Mesothelial cell of epicardium (in vitro differentiated cells): ENCODE data around the gene AOC3. TPM values are rescaled to one million over a fixed set of nuclear protein-coding genes. Genes with fewer than 3 reads are reported as not detected.
"Not testable (repeated sequence)": the region's sequence is repeated elsewhere in the genome, so short reads cannot be mapped to it uniquely, and the experiment has no call there.

Source experiments
- DNase-seq, 2 experiments: peaks; one replicate each; pipeline ENCODE4 v3.0.0; 2021; ENCODE audit warnings: low spot score in 2 of 2; ENCODE audit not compliant: unreplicated experiment in 2 of 2
- H3K27ac Mint-ChIP-seq: 2 replicates; pipeline ENCODE4 v1.8.0; 2021; ENCODE audit warnings: mixed read lengths
- H3K27me3 Mint-ChIP-seq: 2 replicates; pipeline ENCODE4 v1.8.0; 2021; ENCODE audit warnings: low read depth, mixed read lengths
- H3K36me3 Mint-ChIP-seq: 2 replicates; pipeline ENCODE4 v1.8.0; 2021; ENCODE audit warnings: mixed read lengths
- H3K4me1 Mint-ChIP-seq: 2 replicates; pipeline ENCODE4 v1.8.0; 2021; ENCODE audit warnings: mixed read lengths
- H3K4me3 Mint-ChIP-seq: 2 replicates; pipeline ENCODE4 v1.8.0; 2021; ENCODE audit warnings: mild to moderate bottlenecking, moderate library complexity, mixed read lengths
- H3K9me3 Mint-ChIP-seq: 2 replicates; pipeline ENCODE4 v1.8.0; 2021; ENCODE audit warnings: mixed read lengths
- total RNA-seq: library from RNA; stranded (reverse); gene quantifications from 3 replicates; pipeline ENCODE4 v1.2.1, GENCODE V29; 2021
- TF ChIP-seq, protein P1 (sequence below): fragments of 200-600 bp; sonication (generic); IDR thresholded peaks from one replicate; pipeline ENCODE4 v1.5.0; 2021; ENCODE audit warnings: antibody characterized with exemption; ENCODE audit not compliant: unreplicated experiment

AOC3 gene
- total RNA-seq, 1 donor from 2014 or later = 1.5 TPM

DNA sequence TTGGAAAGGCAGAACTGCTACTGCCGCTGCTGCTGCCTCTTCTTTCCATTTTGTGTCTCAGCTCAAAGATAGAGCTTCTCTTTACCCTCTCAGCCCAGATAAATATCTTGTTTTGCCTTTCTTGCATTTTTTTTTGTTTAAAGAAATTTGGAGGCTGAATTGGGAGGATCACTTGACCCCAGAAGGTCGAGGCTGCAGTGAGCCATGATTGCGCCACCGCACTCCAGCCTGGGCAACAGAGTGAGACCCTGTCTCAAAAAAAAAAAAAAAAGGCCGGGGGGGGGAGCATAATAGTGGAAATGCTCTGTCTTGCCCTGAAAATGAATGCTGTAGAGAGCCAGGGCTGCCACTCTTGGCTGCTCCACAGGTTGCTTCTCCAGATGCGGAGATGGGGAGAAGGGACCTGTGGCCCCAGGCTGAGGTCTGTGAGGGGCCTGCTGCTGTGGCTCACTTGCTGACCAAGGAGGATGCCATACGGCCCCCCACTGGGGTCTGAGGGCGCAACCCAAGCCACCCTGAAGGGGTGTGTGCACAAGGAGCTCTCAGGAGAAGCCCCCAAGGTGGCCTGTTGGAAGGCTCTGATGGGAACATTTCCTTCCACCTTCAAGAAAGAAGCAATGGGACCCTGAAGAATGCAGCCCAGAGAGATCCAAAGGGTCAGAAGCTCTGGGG lies 28.1 kb downstream of the AOC3 start:
- no peaks in the 10 kb centered on the region for H3K36me3 Mint-ChIP-seq
- no peak overlapping the region for H3K27ac Mint-ChIP-seq
- no peak overlapping the region for H3K4me3 Mint-ChIP-seq
- H3K27me3 Mint-ChIP-seq = peaks cover 60% of the 10 kb centered on the region
- H3K9me3 Mint-ChIP-seq = no peaks in the 10 kb centered on the region
- TF ChIP-seq, protein P1, sequence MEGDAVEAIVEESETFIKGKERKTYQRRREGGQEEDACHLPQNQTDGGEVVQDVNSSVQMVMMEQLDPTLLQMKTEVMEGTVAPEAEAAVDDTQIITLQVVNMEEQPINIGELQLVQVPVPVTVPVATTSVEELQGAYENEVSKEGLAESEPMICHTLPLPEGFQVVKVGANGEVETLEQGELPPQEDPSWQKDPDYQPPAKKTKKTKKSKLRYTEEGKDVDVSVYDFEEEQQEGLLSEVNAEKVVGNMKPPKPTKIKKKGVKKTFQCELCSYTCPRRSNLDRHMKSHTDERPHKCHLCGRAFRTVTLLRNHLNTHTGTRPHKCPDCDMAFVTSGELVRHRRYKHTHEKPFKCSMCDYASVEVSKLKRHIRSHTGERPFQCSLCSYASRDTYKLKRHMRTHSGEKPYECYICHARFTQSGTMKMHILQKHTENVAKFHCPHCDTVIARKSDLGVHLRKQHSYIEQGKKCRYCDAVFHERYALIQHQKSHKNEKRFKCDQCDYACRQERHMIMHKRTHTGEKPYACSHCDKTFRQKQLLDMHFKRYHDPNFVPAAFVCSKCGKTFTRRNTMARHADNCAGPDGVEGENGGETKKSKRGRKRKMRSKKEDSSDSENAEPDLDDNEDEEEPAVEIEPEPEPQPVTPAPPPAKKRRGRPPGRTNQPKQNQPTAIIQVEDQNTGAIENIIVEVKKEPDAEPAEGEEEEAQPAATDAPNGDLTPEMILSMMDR = no peak
- DNase-seq = no peak
- no peaks in the 10 kb centered on the region for H3K4me1 Mint-ChIP-seq

DNA sequence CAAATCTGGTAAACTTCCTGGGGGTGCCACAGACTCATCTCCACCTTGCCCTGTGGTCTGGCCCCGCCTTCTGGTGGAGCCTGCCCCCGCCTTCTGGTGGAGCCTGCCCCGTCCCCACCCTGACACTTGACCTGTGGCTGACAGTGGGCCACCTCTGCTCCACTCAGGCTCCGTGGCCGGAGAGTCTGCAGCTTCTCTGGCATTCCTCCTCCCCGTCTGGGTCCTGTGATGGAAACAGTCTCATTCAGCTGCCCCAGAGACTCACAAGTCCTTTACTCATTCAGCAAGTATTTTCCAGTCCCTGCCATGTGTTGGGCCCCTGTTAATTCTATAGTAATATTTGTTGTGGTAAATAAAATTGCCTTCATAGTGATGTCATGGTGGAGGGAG lies 28.6 kb downstream of the AOC3 start:
- no peaks in the 10 kb centered on the region for H3K4me1 Mint-ChIP-seq
- H3K27me3 Mint-ChIP-seq = peaks cover 57% of the 10 kb centered on the region
- no peak overlapping the region for H3K4me3 Mint-ChIP-seq
- no peak overlapping the region for H3K27ac Mint-ChIP-seq
- TF ChIP-seq, protein P1 = no peak
- H3K9me3 Mint-ChIP-seq = no peaks in the 10 kb centered on the region
- no peaks in the 10 kb centered on the region for H3K36me3 Mint-ChIP-seq
- DNase-seq = no peak

- H3K9me3 Mint-ChIP-seq = no peaks in the 10 kb centered on the region
- peaks cover 49% of the 10 kb centered on the region for H3K27me3 Mint-ChIP-seq
- no peaks in the 10 kb centered on the region for H3K4me1 Mint-ChIP-seq
- no peak for DNase-seq
- no peak overlapping the region for H3K27ac Mint-ChIP-seq
- H3K4me3 Mint-ChIP-seq = no peak overlapping the region
- TF ChIP-seq, protein P1 = no peak
- no peaks in the 10 kb centered on the region for H3K36me3 Mint-ChIP-seq
Observed at GRCh38 chr17:42880776-42881310, 29.8 kb downstream of the AOC3 start.

DNA sequence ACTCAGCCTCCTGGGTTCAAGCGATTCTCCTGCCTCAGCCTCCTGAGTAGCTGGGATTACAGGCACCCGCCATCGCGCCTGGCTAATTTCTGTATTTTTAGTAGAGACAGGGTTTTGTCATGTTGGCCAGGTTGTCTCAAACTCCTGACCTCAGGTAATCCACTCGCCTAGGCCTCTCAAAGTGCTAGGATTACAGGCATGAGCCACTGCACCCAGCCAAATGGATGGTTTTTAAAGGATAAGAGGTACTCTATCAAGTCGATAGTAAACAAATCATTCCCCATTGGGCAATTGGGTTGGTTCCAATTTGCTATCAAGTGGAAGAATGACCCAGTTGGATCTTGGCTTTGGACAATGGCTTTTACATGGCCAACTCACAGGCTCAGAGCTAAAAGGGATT lies 30.7 kb downstream of the AOC3 start:
- not testable (repeated sequence) for DNase-seq, H3K36me3 Mint-ChIP-seq, H3K27ac Mint-ChIP-seq, H3K4me3 Mint-ChIP-seq, H3K4me1 Mint-ChIP-seq, H3K9me3 Mint-ChIP-seq
- peaks cover 46% of the 10 kb centered on the region for H3K27me3 Mint-ChIP-seq

- DNase-seq = no peak
- no peaks in the 10 kb centered on the region for H3K9me3 Mint-ChIP-seq
- no peak overlapping the region for H3K27ac Mint-ChIP-seq
- H3K4me1 Mint-ChIP-seq = no peaks in the 10 kb centered on the region
- H3K36me3 Mint-ChIP-seq = no peaks in the 10 kb centered on the region
- TF ChIP-seq, protein P1 = no peak
- H3K27me3 Mint-ChIP-seq = peaks cover 42% of the 10 kb centered on the region
- H3K4me3 Mint-ChIP-seq = no peak overlapping the region
Observed at GRCh38 chr17:42882166-42882565, 31.2 kb downstream of the AOC3 start.

DNA sequence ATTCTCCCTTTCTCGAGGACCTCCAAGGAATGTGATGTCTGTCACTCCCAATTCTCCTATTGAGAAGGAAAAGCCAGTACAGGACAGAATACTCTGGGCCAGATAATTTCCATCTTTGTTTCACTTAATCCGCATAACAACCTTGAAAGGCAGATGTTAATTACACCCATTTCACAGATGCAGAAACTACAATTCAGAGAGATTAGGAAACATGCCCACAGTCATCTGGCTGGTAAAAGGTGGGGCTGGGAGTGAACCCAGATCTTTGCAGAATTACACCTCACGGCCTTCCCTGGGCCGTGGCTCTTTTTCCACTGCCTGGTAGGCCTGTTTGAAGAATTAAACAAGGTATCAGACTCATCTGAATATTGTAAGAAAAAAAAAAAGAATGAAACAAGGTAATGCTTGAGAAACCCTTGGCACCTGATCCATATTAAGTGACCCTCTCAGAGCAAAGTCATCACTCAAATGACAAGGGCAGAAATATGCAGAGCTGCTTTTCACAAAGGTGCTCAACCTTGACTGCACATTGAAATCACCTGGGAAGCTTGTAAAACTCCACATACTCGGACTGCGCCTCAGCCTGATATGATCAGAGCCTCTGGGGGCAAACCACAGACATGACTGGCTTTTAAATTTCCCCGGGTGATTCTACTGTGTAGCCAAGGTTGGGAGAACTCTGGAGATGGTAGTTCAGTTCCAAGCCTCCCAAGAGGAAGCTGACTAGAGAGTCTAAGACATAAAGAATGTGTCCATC lies 33.0 kb downstream of the AOC3 start:
- peaks cover 24% of the 10 kb centered on the region for H3K27me3 Mint-ChIP-seq
- H3K4me1 Mint-ChIP-seq = no peaks in the 10 kb centered on the region
- H3K9me3 Mint-ChIP-seq = no peaks in the 10 kb centered on the region
- TF ChIP-seq, protein P1 = no peak
- no peak for DNase-seq
- no peak overlapping the region for H3K4me3 Mint-ChIP-seq
- H3K27ac Mint-ChIP-seq = no peak overlapping the region
- no peaks in the 10 kb centered on the region for H3K36me3 Mint-ChIP-seq

DNA sequence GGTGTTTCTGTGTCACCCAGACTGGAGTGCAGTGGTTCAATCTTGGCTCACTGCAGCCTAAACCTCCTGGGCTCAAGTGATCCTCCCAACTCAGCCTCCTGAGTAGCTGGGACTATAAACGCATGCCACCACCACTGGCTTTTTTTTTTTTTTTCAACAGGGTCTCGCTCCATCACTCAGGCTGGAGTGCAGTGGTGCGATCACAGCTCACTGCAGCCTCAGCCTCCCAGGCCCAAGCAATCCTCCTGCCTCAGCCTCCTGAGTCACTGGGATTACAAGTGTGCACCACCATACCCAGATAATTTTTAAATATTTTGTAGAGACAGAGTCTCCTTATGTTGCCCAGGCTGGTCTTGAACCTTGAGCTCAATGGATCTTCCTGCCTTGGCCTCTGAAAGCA lies 34.8 kb downstream of the AOC3 start:
- not testable (repeated sequence) for H3K4me3 Mint-ChIP-seq, H3K9me3 Mint-ChIP-seq, H3K36me3 Mint-ChIP-seq, DNase-seq, H3K27ac Mint-ChIP-seq, H3K27me3 Mint-ChIP-seq, H3K4me1 Mint-ChIP-seq
